ENCODE data around the gene COQ10B.

COQ10B gene

GRCh38 chr2:197502685-197503084 is 49.3 kb downstream of the COQ10B start:
- no peak for DNase-seq

DNA sequence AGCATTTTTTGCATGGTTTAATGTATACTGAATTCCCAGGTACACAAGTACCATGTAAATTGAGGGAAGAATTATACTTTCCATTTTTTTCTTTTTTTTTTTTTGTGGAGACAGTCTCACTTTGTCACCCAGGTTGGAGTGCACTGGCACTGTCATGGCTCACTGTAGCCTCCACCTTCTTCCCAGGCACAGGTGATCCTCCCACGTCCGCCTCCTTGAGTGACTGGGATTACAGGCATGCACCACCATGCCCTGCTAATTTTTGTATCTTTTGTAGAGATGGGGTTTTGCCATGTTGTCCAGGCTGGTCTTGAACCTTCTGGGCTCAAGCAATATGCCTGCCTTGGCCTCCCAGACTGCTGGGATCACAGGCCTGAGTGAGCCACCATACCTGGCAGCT is 50.6 kb downstream of the COQ10B start:
- DNase-seq: no peak

DNA sequence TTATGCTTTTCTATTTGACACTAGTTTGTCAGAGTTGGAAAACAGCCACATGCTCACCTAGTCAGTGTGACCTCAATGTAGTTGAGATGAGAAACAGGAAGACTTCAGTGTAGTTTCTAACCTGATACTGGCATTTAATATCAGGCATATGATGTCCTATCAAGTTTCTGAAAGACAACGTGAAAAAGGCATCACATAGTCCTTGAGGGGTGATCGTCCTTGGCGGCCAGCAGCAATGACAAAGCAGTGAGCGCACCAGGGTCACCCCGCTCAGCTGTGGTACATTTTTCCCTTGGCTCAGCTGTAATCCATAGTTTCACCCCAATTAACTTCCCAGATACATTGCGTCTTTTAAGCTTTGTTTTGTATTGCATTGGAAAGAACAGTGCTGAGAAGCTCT is 51.2 kb downstream of the COQ10B start:
- no peak for DNase-seq

GRCh38 chr2:197506658-197507057 is 53.3 kb downstream of the COQ10B start:
- DNase-seq: no peak

- no peak for DNase-seq
These were observed 60.6 kb downstream of the COQ10B start for GRCh38 chr2:197513915-197514314.

GRCh38 chr2:197514754-197515153 is 61.4 kb downstream of the COQ10B start:
- no peak for DNase-seq

- no peak for DNase-seq
These were observed 62.0 kb downstream of the COQ10B start for GRCh38 chr2:197515315-197515738.

- DNase-seq: peak; percentile 99
These were observed 62.5 kb downstream of the COQ10B start, which contains the start of gene MOB4 for GRCh38 chr2:197515739-197516392. TSS of gene MOB4 (plus strand) at chr2:197516066. CDS start at chr2:197516087, 21 bp downstream.

- DNase-seq: peak; percentile 63
These were observed 63.0 kb downstream of the COQ10B start for GRCh38 chr2:197516393-197516761.

DNA sequence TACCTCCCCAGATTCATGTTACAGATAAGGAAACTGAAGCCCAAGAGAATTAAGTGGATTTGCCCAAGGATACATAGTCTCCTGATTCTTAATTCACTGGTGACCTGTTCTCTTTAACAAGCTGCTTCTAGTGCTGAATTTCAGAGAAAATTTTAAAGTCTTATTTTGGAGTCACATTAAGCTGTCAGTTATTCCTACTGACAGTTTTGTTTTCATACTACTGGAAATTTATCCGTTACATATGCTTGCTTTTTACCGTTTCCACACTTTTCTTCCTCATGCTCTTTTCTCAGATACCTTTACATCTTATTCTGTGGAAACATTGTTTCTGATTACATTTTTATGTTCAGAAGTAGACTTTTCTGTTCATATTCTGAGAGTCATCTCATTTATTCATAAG is 63.8 kb downstream of the COQ10B start:
- no peak for DNase-seq

Data from eye (tissue), 1 donor.